ENCODE measurements around the gene PLAC1. TPM values are rescaled to one million over a fixed set of nuclear protein-coding genes. Genes with fewer than 3 reads are reported as not detected.

PLAC1 gene
- polyA plus RNA-seq, 4 donors: 0.06 to 0.07 TPM; not detected in 2

DNA sequence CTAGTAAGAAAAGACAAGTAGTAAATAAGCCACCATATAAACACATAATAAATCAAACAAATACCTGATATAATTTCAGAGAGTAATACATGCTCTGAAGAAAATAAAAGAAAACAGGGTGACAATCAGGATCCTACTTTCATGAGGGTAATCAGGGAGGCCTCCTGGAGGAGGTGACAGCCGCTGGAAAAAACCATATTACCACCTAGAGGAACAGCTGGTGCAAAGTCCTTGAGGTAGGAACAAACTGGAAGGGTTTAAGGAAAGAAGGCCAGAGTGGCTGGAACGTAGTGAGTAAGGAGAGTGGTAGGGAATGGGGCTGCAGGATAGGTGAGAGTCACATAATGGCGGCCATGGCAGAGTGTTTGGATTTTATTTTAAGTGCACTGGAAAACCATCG, 19.1 kb upstream of the PLAC1 start:
- no peak for DNase-seq
- H3K27ac ChIP-seq (ENCODE audit: low read depth in 1 of 3, low read length in 2 of 3): no peak overlapping the region
- H3K4me1 ChIP-seq (ENCODE audit: control insufficient read depth in 3 of 3, insufficient read depth in 2 of 3, low read depth in 1 of 3, low read length in 2 of 3): no peaks in the 10 kb centered on the region
- WGBS, 3 donors: 85 to 92% (median 86%) methylated on average over 4 of the region's 4 CpGs
- no peak for FAIRE-seq
- H3K9me3 ChIP-seq (ENCODE audit: control insufficient read depth in 2 of 2, insufficient read depth in 1 of 2, low read depth in 1 of 2, low read length in 1 of 2): no peaks in the 10 kb centered on the region
- H3K4me3 ChIP-seq (ENCODE audit: low read depth in 1 of 3, low read length in 3 of 3): no peak overlapping the region
- no peaks in the 10 kb centered on the region for H3K27me3 ChIP-seq (ENCODE audit: control insufficient read depth in 3 of 3, insufficient read depth in 3 of 3, low read length in 3 of 3)
- H3K36me3 ChIP-seq (ENCODE audit: control insufficient read depth in 3 of 3, insufficient read depth in 2 of 3, low read depth in 1 of 3, low read length in 3 of 3): no peaks in the 10 kb centered on the region

DNA sequence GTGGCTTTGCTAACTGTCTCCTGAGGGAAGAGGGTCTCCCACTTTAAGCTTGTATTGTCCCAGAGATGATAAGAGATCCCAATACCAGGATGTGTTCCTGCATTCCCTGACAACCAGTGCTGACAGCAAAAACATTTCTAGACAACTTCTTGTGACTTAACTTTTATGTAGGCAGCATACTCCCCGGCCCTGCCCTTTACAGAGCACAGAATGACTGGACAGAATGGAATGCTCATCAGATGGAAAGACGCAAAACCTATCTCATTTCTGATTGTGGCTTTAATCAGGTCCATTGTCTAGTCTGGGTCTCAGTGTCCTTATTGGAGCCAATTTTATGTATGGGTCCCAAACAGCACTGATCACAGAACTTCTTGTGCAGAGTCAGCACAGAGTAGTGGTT, 18.2 kb upstream of the PLAC1 start:
- FAIRE-seq: no peak

DNA sequence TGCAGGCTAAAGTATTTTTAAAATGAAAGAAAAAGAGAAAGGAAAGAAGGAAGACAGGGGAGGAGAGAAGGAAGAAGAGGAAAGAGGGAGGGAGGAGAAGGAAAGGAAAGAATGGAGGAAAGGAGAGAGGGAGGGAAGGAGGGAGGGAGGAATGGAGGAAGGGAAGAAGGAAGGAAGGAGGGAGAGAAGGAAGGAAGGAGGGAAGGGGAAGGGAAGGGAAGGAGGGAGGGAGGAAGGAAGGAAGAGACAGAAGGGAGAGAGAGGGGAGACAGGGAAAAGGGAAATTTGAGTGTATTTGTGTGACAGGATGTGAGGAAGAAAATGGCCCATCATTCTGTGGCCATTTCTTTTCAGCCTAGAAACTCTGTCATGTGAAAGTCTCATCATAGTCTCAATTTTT, 14.9 kb upstream of the PLAC1 start:
- no peak for FAIRE-seq
- no peaks in the 10 kb centered on the region for H3K4me1 ChIP-seq (ENCODE audit: control insufficient read depth in 3 of 3, insufficient read depth in 2 of 3, low read depth in 1 of 3, low read length in 2 of 3)
- no peaks in the 10 kb centered on the region for H3K27me3 ChIP-seq (ENCODE audit: control insufficient read depth in 3 of 3, insufficient read depth in 3 of 3, low read length in 3 of 3)
- H3K9me3 ChIP-seq (ENCODE audit: control insufficient read depth in 2 of 2, insufficient read depth in 1 of 2, low read depth in 1 of 2, low read length in 1 of 2): no peaks in the 10 kb centered on the region
- H3K36me3 ChIP-seq (ENCODE audit: control insufficient read depth in 3 of 3, insufficient read depth in 2 of 3, low read depth in 1 of 3, low read length in 3 of 3): no peaks in the 10 kb centered on the region
- no peak overlapping the region for H3K4me3 ChIP-seq (ENCODE audit: low read depth in 1 of 3, low read length in 3 of 3)
- DNase-seq: no peak
- H3K27ac ChIP-seq (ENCODE audit: low read depth in 1 of 3, low read length in 2 of 3): no peak overlapping the region

More for the DNA sequence above, 18.2 kb upstream of the PLAC1 start:
- no peaks in the 10 kb centered on the region for H3K9me3 ChIP-seq (ENCODE audit: control insufficient read depth in 2 of 2, insufficient read depth in 1 of 2, low read depth in 1 of 2, low read length in 1 of 2)
- H3K27me3 ChIP-seq (ENCODE audit: control insufficient read depth in 3 of 3, insufficient read depth in 3 of 3, low read length in 3 of 3): no peaks in the 10 kb centered on the region
- no peaks in the 10 kb centered on the region for H3K36me3 ChIP-seq (ENCODE audit: control insufficient read depth in 3 of 3, insufficient read depth in 2 of 3, low read depth in 1 of 3, low read length in 3 of 3)
- WGBS, 3 donors: 51 to 74% (median 65%) methylated on average over 2 of the region's 2 CpGs
- no peak overlapping the region for H3K4me3 ChIP-seq (ENCODE audit: low read depth in 1 of 3, low read length in 3 of 3)
- no peak for DNase-seq
- H3K27ac ChIP-seq (ENCODE audit: low read depth in 1 of 3, low read length in 2 of 3): no peak overlapping the region
- no peaks in the 10 kb centered on the region for H3K4me1 ChIP-seq (ENCODE audit: control insufficient read depth in 3 of 3, insufficient read depth in 2 of 3, low read depth in 1 of 3, low read length in 2 of 3)

DNA sequence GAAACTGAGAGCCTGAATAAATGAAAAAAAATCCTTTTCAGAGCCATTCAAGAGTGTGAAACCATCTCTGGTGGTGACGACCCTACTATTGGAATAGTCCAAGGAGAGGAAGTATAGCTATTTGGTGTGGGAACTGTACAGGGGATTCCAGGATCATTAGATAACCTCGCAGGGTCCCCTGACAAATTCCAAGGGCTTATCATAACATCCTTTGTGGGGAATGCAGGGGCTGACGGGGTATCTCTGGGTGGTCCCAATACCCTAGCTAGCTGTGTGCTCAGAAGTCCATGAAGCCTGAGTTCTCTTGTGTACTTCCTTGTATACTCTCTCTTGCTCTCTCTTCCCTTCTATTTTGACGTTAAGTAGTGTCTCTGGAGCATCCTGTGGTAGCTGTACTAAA, 13.8 kb upstream of the PLAC1 start:
- DNase-seq (no peak), FAIRE-seq (no peak)
- H3K36me3 ChIP-seq (ENCODE audit: control insufficient read depth in 3 of 3, insufficient read depth in 2 of 3, low read depth in 1 of 3, low read length in 3 of 3): no peaks in the 10 kb centered on the region
- H3K9me3 ChIP-seq (ENCODE audit: control insufficient read depth in 2 of 2, insufficient read depth in 1 of 2, low read depth in 1 of 2, low read length in 1 of 2): no peaks in the 10 kb centered on the region
- 54 to 92% (median 83%) methylated on average over 4 of the region's 4 CpGs for WGBS, 3 donors
- no peaks in the 10 kb centered on the region for H3K27me3 ChIP-seq (ENCODE audit: control insufficient read depth in 3 of 3, insufficient read depth in 3 of 3, low read length in 3 of 3)
- H3K27ac ChIP-seq (ENCODE audit: low read depth in 1 of 3, low read length in 2 of 3): no peak overlapping the region
- H3K4me3 ChIP-seq (ENCODE audit: low read depth in 1 of 3, low read length in 3 of 3): no peak overlapping the region
- H3K4me1 ChIP-seq (ENCODE audit: control insufficient read depth in 3 of 3, insufficient read depth in 2 of 3, low read depth in 1 of 3, low read length in 2 of 3): no peaks in the 10 kb centered on the region

DNA sequence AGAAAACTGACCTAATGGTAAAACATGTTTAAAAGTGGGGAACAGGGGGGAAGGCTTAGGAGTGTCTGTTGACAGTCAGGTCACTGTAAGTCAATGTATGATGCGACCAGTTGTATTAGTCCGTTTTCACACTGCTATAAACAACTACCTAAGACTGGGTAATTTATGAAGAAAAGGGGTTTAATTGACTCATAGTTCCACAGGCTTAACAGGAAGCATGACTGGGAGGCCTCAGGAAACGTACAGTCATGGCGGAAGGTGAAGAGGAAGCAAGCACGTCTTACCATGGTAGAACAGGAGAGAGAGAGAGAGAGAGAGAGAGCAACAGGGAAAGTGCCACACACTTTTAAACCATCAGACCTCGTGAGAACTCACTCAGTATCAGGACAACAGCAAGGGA, 13.0 kb upstream of the PLAC1 start:
- WGBS, 3 donors: 57 to 69% (median 66%) methylated on average over 6 of the region's 6 CpGs
- no peaks in the 10 kb centered on the region for H3K27me3 ChIP-seq (ENCODE audit: control insufficient read depth in 3 of 3, insufficient read depth in 3 of 3, low read length in 3 of 3)
- no peak overlapping the region for H3K4me3 ChIP-seq (ENCODE audit: low read depth in 1 of 3, low read length in 3 of 3)
- DNase-seq (no peak), FAIRE-seq (no peak)
- no peaks in the 10 kb centered on the region for H3K4me1 ChIP-seq (ENCODE audit: control insufficient read depth in 3 of 3, insufficient read depth in 2 of 3, low read depth in 1 of 3, low read length in 2 of 3)
- no peaks in the 10 kb centered on the region for H3K9me3 ChIP-seq (ENCODE audit: control insufficient read depth in 2 of 2, insufficient read depth in 1 of 2, low read depth in 1 of 2, low read length in 1 of 2)
- H3K27ac ChIP-seq (ENCODE audit: low read depth in 1 of 3, low read length in 2 of 3): no peak overlapping the region
- H3K36me3 ChIP-seq (ENCODE audit: control insufficient read depth in 3 of 3, insufficient read depth in 2 of 3, low read depth in 1 of 3, low read length in 3 of 3): no peaks in the 10 kb centered on the region

DNA sequence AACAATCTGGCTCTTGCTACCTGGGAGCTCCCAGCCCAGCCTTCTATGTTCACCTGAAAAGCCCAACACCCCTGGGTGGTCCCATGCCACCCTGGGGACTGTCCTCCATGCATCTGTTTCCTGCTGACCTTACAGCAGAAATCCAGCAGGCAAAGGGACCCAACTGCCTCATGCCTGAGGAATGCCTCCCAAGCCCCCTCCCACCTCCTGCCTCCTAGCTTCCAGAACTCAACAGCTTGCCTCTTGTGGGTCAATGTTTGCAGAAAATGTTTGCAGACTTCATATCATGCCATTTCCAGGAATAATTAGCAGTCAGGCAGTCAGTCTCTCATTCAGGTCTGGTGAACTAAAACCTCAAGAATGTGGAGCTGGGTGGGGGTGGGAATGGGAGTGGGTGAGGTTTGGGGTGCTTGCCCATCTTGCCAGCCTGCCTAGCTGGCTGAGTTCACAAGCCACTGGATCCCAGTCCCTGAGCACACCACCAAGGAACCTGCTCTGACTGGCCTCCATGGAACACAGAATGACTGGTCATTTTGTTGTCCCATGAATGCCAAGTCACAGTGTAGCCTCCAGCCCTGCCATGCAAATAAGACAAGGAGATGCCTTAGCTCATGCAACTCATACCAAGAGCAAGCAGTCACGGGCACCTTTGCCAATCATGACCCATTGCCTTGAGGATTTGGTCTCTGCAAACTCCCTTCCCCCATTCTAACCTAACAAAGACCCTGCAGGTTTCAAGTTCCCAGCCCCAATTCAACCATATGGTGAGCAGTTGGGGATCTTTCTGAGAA, 12.1 kb upstream of the PLAC1 start:
- no peaks in the 10 kb centered on the region for H3K9me3 ChIP-seq (ENCODE audit: control insufficient read depth in 2 of 2, insufficient read depth in 1 of 2, low read depth in 1 of 2, low read length in 1 of 2)
- no peaks in the 10 kb centered on the region for H3K4me1 ChIP-seq (ENCODE audit: control insufficient read depth in 3 of 3, insufficient read depth in 2 of 3, low read depth in 1 of 3, low read length in 2 of 3)
- DNase-seq (peak in 1 of 2 donors; percentile 1), FAIRE-seq (no peak)
- H3K27me3 ChIP-seq (ENCODE audit: control insufficient read depth in 3 of 3, insufficient read depth in 3 of 3, low read length in 3 of 3): no peaks in the 10 kb centered on the region
- peak overlapping the region in 1 of 3 donors; percentile 51 for H3K27ac ChIP-seq (ENCODE audit: low read depth in 1 of 3, low read length in 2 of 3)
- no peaks in the 10 kb centered on the region for H3K36me3 ChIP-seq (ENCODE audit: control insufficient read depth in 3 of 3, insufficient read depth in 2 of 3, low read depth in 1 of 3, low read length in 3 of 3)
- no peak overlapping the region for H3K4me3 ChIP-seq (ENCODE audit: low read depth in 1 of 3, low read length in 3 of 3)
- 44 to 70% (median 48%) methylated on average over 1 of the region's 1 CpG for WGBS, 3 donors

DNA sequence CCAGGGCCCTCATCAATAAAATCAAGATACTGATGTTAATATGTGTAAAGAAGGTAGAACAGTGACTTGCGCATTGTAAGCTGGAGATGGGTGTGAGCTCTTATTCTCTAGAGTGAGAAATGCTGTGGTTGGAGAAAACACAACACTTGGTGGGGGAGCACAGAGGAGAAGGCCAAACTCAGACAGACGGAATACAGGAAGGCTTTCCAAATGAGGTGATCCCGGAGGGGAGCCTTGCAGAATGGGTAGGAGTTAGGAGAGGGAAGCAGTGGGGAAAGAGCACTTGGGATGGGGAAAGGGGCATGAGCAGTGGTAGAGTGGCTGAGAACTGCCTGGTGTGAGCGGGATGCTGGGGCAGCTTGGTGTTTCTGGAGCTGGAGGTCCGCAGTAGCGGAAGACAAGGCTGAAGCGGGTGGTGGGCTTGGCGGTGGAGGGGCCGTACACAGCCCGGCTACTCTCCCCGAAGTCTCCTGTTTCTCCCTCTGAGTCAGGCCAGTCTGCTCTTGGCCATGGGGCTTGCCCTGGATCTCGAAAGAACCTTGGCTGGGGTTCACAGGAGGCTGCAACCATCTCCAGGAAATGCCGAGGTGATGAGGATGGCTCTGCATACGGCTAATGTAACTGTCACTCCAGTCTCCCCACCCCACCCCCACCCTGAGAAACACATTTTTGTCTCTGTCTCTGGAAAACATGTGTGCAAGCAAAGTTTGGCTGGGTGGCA, 11.3 kb upstream of the PLAC1 start:
- FAIRE-seq (no peak), DNase-seq (no peak)
- no peaks in the 10 kb centered on the region for H3K9me3 ChIP-seq (ENCODE audit: control insufficient read depth in 2 of 2, insufficient read depth in 1 of 2, low read depth in 1 of 2, low read length in 1 of 2)
- no peak overlapping the region for H3K4me3 ChIP-seq (ENCODE audit: low read depth in 1 of 3, low read length in 3 of 3)
- H3K4me1 ChIP-seq (ENCODE audit: control insufficient read depth in 3 of 3, insufficient read depth in 2 of 3, low read depth in 1 of 3, low read length in 2 of 3): no peaks in the 10 kb centered on the region
- H3K27ac ChIP-seq (ENCODE audit: low read depth in 1 of 3, low read length in 2 of 3): peak overlapping the region in 1 of 3 donors; percentile 51
- H3K27me3 ChIP-seq (ENCODE audit: control insufficient read depth in 3 of 3, insufficient read depth in 3 of 3, low read length in 3 of 3): no peaks in the 10 kb centered on the region
- H3K36me3 ChIP-seq (ENCODE audit: control insufficient read depth in 3 of 3, insufficient read depth in 2 of 3, low read depth in 1 of 3, low read length in 3 of 3): no peaks in the 10 kb centered on the region
- WGBS, 3 donors: 71 to 78% (median 72%) methylated on average over 14 of the region's 14 CpGs

DNA sequence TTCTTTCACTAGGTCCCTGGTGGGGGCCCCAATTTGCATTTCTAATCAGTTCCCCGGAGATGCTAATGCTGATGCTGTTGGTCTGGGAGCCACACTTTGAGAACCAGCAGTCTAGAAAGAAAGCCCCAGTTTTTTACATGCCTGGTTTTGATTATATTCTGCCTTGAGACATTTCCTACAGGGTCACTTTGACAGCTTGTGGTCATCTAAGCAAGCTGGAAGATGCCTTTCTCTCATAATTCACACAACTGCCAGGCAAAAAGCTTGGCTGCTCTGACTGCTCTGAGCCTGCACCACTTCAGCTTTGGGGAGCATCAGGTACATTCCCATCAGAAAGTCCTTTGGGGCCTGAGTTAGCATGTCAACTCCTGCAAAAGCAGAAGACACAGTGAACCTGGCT, 5.9 kb upstream of the PLAC1 start:
- no peak for FAIRE-seq
- WGBS, 3 donors: 50 to 76% (median 69%) methylated on average over 1 of the region's 1 CpG

More for the DNA sequence above, 5.9 kb upstream of the PLAC1 start:
- DNase-seq: no peak
- Histone ChIP-seq H3K9me3 (ENCODE audit: control insufficient read depth in 2 of 2, insufficient read depth in 1 of 2, low read depth in 1 of 2, low read length in 1 of 2) (no peaks in the 10 kb centered on the region), H3K36me3 (ENCODE audit: control insufficient read depth in 3 of 3, insufficient read depth in 2 of 3, low read depth in 1 of 3, low read length in 3 of 3) (no peaks in the 10 kb centered on the region), H3K4me1 (ENCODE audit: control insufficient read depth in 3 of 3, insufficient read depth in 2 of 3, low read depth in 1 of 3, low read length in 2 of 3) (no peaks in the 10 kb centered on the region), H3K27ac (ENCODE audit: low read depth in 1 of 3, low read length in 2 of 3) (no peak overlapping the region), H3K27me3 (ENCODE audit: control insufficient read depth in 3 of 3, insufficient read depth in 3 of 3, low read length in 3 of 3) (no peaks in the 10 kb centered on the region), H3K4me3 (ENCODE audit: low read depth in 1 of 3, low read length in 3 of 3) (no peak overlapping the region)

Data from small intestine (tissue), 7 donors.